Tracheal epithelial cell (primary cell): ENCODE data around the gene FAM170B. TPM values are rescaled to one million over a fixed set of nuclear protein-coding genes. Genes with fewer than 3 reads are reported as not detected.

ENCODE experiments used
- total RNA-seq: library from RNA; depleted of rRNA; stranded (reverse); fragments of >200 nt; gene quantifications from 2 replicates; pipeline ENCODE4 v1.2.1, GENCODE V29; 2014

Gene FAM170B
- total RNA-seq, result not detected in 2 replicates

DNA sequence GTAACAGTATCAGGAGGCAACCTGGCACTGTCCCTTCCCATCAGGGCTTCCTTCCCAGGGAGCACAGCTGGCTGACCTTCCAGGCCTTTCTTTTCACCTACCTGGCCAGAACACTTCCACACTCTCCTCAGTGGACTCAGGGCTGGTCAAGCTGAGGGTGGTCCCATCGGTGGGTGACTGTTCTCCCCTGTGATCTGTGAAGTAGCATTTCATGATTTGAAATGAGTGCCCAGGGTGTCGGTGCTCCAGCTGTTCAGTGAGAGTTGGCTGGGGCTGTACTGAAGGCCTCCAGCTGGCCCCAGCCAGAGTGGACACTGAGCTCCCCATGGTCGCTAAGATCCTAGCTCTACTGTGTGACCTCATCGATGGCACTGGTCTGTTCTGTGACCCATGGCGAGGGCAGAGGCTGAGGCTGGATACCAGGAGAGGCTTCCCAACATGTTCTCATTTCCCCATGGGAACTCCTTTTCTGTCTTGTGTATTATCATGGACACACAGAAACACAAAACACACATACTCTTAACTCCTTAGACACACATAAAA lies at the start of gene FAM170B:
Gene FAM170B (minus strand): TSS at position 316 of the 543 bp plus-strand sequence. CDS start 103 bp downstream, at position 213.

GRCh38 chr10:49115015-49115795 lies 18.6 kb downstream of the FAM170B start, which contains the start of gene VSTM4:
Gene VSTM4 (minus strand): TSS chr10:49115522. CDS start chr10:49115485, 37 bp downstream.

Other genes with a start within 250 kb of the FAM170B start
- gene LRRC18, start 194.2 kb downstream of the FAM170B start, total RNA-seq, result not detected in 2 replicates
- under 0.01 TPM in 1 of 2 replicates, not detected in the other for gene VSTM4, start 18.5 kb downstream of the FAM170B start, total RNA-seq
- 0.48 TPM in 1 of 2 replicates, not detected in the other for gene TMEM273, start 54.4 kb upstream of the FAM170B start, total RNA-seq
- not detected in 2 replicates for gene C10orf71, start 165.1 kb upstream of the FAM170B start, total RNA-seq